AG04449 (cell line): ENCODE results near the gene C2orf76.
"Not testable (repeated sequence)": the region's sequence is repeated elsewhere in the genome, so short reads cannot be mapped to it uniquely, and the experiment has no call there.

Experiments used
- CTCF ChIA-PET: fragments of 350-600 bp; formaldehyde crosslinking; extraction: SDS; loops from one replicate; lab custom pipeline; 2021; ENCODE audit warnings: antibody characterized with exemption; lab: Yijun Ruan, JAX
- POLR2A ChIA-PET: fragments of 400-600, 350-600 bp; formaldehyde crosslinking; extraction: SDS; loops from one replicate; lab custom pipeline; 2020; ENCODE audit warnings: antibody characterized with exemption, inconsistent platforms; lab: Yijun Ruan, JAX
- DNase-seq: peaks from one replicate; pipeline ENCODE4 v3.0.0-alpha.2; 2010; ENCODE audit warnings: low read depth, low spot score
- H3K4me3 ChIP-seq: 2 replicates; pipeline ENCODE4 v1.5.1; 2011; ENCODE audit warnings: low read depth, mild to moderate bottlenecking, control low read depth, low read length
- CTCF ChIP-seq: IDR thresholded peaks from one replicate; pipeline ENCODE4 v1.5.1; 2011; ENCODE audit warnings: mild to moderate bottlenecking, moderate library complexity, low read length, control low read depth, inconsistent platforms; ENCODE audit not compliant: insufficient read depth; ENCODE audit errors: missing control alignments

Gene C2orf76

GRCh38 chr2:119407430-119408220 lies 41.0 kb upstream of the C2orf76 start:
- no peak overlapping the region for H3K4me3 ChIP-seq
- no peak for DNase-seq
- POLR2A ChIA-PET = no interaction called here
- peak; percentile 68 for TF ChIP-seq CTCF
- CTCF ChIA-PET = interaction anchor here (0.7 to 9.6 kb wide), 4 partner anchors 10 to 177 kb away, joined by 3 to 161 read pairs (median 3); no protein-coding TSS in a partner anchor

- ChIA-PET CTCF (interaction anchor here (0.9 to 9.6 kb wide), 2 partner anchors 73 to 255 kb away, joined by 4 to 161 read pairs; no protein-coding TSS in a partner anchor), POLR2A (no interaction called here)
- H3K4me3 ChIP-seq = no peak overlapping the region
- no peak for TF ChIP-seq CTCF
- DNase-seq = no peak
Observed at GRCh38 chr2:119405151-119405550, 38.5 kb upstream of the C2orf76 start.

- H3K4me3 ChIP-seq, POLR2A ChIA-PET, DNase-seq: not testable (repeated sequence)
- CTCF ChIA-PET = interaction anchor here (9.6 kb wide), 1 partner anchor 74 kb away, joined by 161 read pairs; no protein-coding TSS in a partner anchor
Observed at GRCh38 chr2:119403618-119404017, 37.0 kb upstream of the C2orf76 start.

GRCh38 chr2:119402645-119403560 lies 36.3 kb upstream of the C2orf76 start:
- no peak for TF ChIP-seq CTCF
- DNase-seq = no peak
- ChIA-PET CTCF (interaction anchor here (9.6 kb wide), 1 partner anchor 75 kb away, joined by 161 read pairs; no protein-coding TSS in a partner anchor), POLR2A (no interaction called here)
- H3K4me3 ChIP-seq = no peak overlapping the region

- ChIA-PET CTCF (no interaction called here), POLR2A (no interaction called here)
- TF ChIP-seq CTCF = no peak
- H3K4me3 ChIP-seq = no peak overlapping the region
- DNase-seq = no peak
Observed at GRCh38 chr2:119402106-119402505, 35.5 kb upstream of the C2orf76 start.

- DNase-seq = no peak
- no peak for TF ChIP-seq CTCF
- no peak overlapping the region for H3K4me3 ChIP-seq
- CTCF ChIA-PET = interaction anchor here (0.9 kb wide), 1 partner anchor 79 kb away, joined by 5 read pairs; no protein-coding TSS in a partner anchor
- POLR2A ChIA-PET = no interaction called here
Observed at GRCh38 chr2:119397196-119397595, 30.6 kb upstream of the C2orf76 start.
